Heart left ventricle (tissue), 16 donors: ENCODE data around the gene IGF2. TPM values are rescaled to one million over a fixed set of nuclear protein-coding genes. Genes with fewer than 3 reads are reported as not detected.
A peak's percentile ranks its signal among the peaks of the same experiment; 100 is the strongest.

ENCODE experiments used
- ATAC-seq, 4 donors: fragments of 200-7000 bp; cut with Tn5 transposase; one replicate each; pipeline ENCODE4 v1.9.1; 2020 to 2022; ENCODE audit warnings: moderate library complexity in 4 of 4, mild to moderate bottlenecking in 3 of 4, moderate number of reproducible peaks in 1 of 4
- DNase-seq, 5 donors: peaks; one replicate each; pipeline ENCODE4 v3.0.0-alpha.2; 2020
- H3K27ac ChIP-seq, 12 donors: fragments of 200-600 bp; sonication (generic) in 4 of 12; one replicate each; pipeline versions ENCODE4 v1.5.0 to v1.8.0; 2016 to 2022; ENCODE audit warnings: mild to moderate bottlenecking in 2 of 12
- H3K27me3 ChIP-seq, 9 donors: fragments of 200-600 bp; sonication (generic) in 2 of 9; one replicate each; pipeline versions ENCODE4 v1.5.1 to v1.8.0; 2016 to 2022; ENCODE audit warnings: mild to moderate bottlenecking in 3 of 9
- H3K36me3 ChIP-seq, 9 donors: fragments of 200-600 bp; sonication (generic) in 2 of 9; one replicate each; pipeline versions ENCODE4 v1.5.0 to v1.8.0; 2018 to 2022; ENCODE audit warnings: mild to moderate bottlenecking in 2 of 9
- H3K4me1 ChIP-seq, 12 donors: fragments of 200-600 bp; sonication (generic) in 4 of 12; one replicate each; pipeline versions ENCODE4 v1.5.0 to v1.8.0; 2016 to 2022; ENCODE audit warnings: mild to moderate bottlenecking in 3 of 12
- H3K4me3 ChIP-seq, 12 donors: fragments of 200-600 bp; sonication (generic) in 4 of 12; one replicate each; pipeline versions ENCODE4 v1.5.0 to v1.8.0; 2017 to 2022; ENCODE audit warnings: mild to moderate bottlenecking in 9 of 12, moderate library complexity in 4 of 12
- H3K9me3 ChIP-seq, 12 donors: fragments of 200-600 bp; sonication (generic) in 4 of 12; one replicate each; pipeline versions ENCODE4 v1.5.0 to v1.8.0; 2016 to 2022; ENCODE audit warnings: mild to moderate bottlenecking in 1 of 12
- CTCF ChIP-seq, 12 donors: fragments of 200-600 bp; sonication (generic) in 4 of 12; IDR thresholded peaks; one replicate each; pipeline versions ENCODE4 v1.5.0 to v1.8.0; 2018 to 2022; ENCODE audit warnings: antibody characterized with exemption in 12 of 12, mild to moderate bottlenecking in 5 of 12
- POLR2A ChIP-seq, 2 donors: fragments of 450-650 bp; IDR thresholded peaks; one replicate each; pipeline ENCODE4 v1.6.1; 2017; ENCODE audit warnings: antibody characterized with exemption in 2 of 2, mild to moderate bottlenecking in 2 of 2, moderate library complexity in 2 of 2
- WGBS, 4 donors: extraction: QIAGEN DNeasy Blood & Tissue Kit in 2 of 4; methylation state at CpG; one replicate each; pipeline versions ENCODE4 v1.1.5 to v1.1.7; 2013 to 2018; 5-methylcytosine and 5-hydroxymethylcytosine counted together
- intact Hi-C, 10 donors: fragments of 100-400 bp; cut with DNase I; formaldehyde crosslinking; loops; one replicate each; pipeline versions ENCODE4 v1.11.1 to v1.14.2; 2022
- polyA plus RNA-seq, 2 donors: library from polyadenylated mRNA; stranded (reverse); fragments of 200-250 nt; gene quantifications; one replicate each; pipeline ENCODE4 v1.2.3, GENCODE V29; 2013
- total RNA-seq, 9 donors: library from RNA; depleted of rRNA in 2 of 9; stranded (reverse); fragments of >200 nt in 2 of 9; fragmentation: NEBNext Ultra II Directional in 3 of 9; extraction: Animal tissue kit (Norgen Biotek cat#: 25700) in 3 of 9; gene quantifications; one replicate each; pipeline versions ENCODE4 v1.1.0 to v1.2.4, GENCODE V29; 2016 to 2023
- donor health status: ischemic (EF 13 %, LVEDD 7.1; RV severe dilation, severe dysfunction).
- donor health status: healthy with polysubstance abuse.
- donor health status: DM: no; HTN: yes; CAD: no.
- donor health status: DM: no; HTN: no; CAD: no.
- donor health status: ischemic (EF 25% LVEDD 6.9; RV normal size, moderate dysfunction).
- donor health status: ischemic (EF 25% LVEDD 5.7; RV mildly dilated, moderate dysfunction).
- donor health status: healthy.
- donor health status: DM: yes; HTN: yes; CAD: no.
- donor health status: ischemic (EF 35%, LVEDD 5.7; RV mildly dilated, moderate dysfunction).
- donor health status: nonischemic (EF 11% LVEDD 7.7; RV severe dilation, severe dysfunction).
- donor health status: DM: yes; HTN: yes; CAD: no.
- donor health status: PGD.
- donor health status: ischemic (EF 29% LVEDD 5.4; RV normal size, mild dysfunction).
- donor health status: nonischemic (EF 23%, LVEDD 6.1; RV moderate dilation, normal function).

The IGF2 gene
- total and polyA plus RNA-seq, 11 donors: 48.9 to 175 (median 99.3) TPM

GRCh38 chr11:2092464-2092910 lies 46.7 kb downstream of the IGF2 start:
- peak in 1 of 5 donors; percentile 12 for DNase-seq
- 78 to 97% (median 86%) methylated on average over 6 to 9 of the region's 9 CpGs for WGBS, 4 donors
- TF ChIP-seq CTCF (IDR thresholded peaks at IDR 0.05) (no peak), POLR2A (IDR thresholded peaks at IDR 0.05) (no peak)
- Histone ChIP-seq H3K9me3 (no peaks in the 10 kb centered on the region), H3K4me3 (no peak overlapping the region), H3K4me1 (peaks cover 0 to 40% (median 15%) of the 10 kb centered on the region in 12 donors), H3K36me3 (no peaks in the 10 kb centered on the region), H3K27me3 (no peaks in the 10 kb centered on the region), H3K27ac (peak overlapping the region in 2 of 12 donors; percentile 55 to 71)
- ATAC-seq: no peak
- intact Hi-C loops: no loop called here

GRCh38 chr11:2091786-2092463 lies 47.3 kb downstream of the IGF2 start:
- no peaks in the 10 kb centered on the region for H3K9me3 ChIP-seq
- H3K27ac ChIP-seq: no peak overlapping the region
- intact Hi-C loops: no loop called here
- TF ChIP-seq POLR2A (IDR thresholded peaks at IDR 0.05) (no peak), CTCF (IDR thresholded peaks at IDR 0.05) (no peak)
- no peaks in the 10 kb centered on the region for H3K27me3 ChIP-seq
- no peak overlapping the region for H3K4me3 ChIP-seq
- no peaks in the 10 kb centered on the region for H3K36me3 ChIP-seq
- ATAC-seq (no peak), DNase-seq (peak in 1 of 5 donors; percentile 18)
- WGBS, 4 donors: 94 to 97% (median 94%) methylated on average over 16 to 18 of the region's 18 CpGs
- H3K4me1 ChIP-seq: peaks cover 0 to 35% (median 10%) of the 10 kb centered on the region in 12 donors

- H3K27me3 ChIP-seq: no peaks in the 10 kb centered on the region
- TF ChIP-seq POLR2A (IDR thresholded peaks at IDR 0.05) (no peak), CTCF (IDR thresholded peaks at IDR 0.05) (no peak)
- ATAC-seq: no peak
- peak in 1 of 5 donors; percentile 9 for DNase-seq
- H3K4me3 ChIP-seq: no peak overlapping the region
- no peak overlapping the region for H3K27ac ChIP-seq
- intact Hi-C loops: no loop called here
- 89 to 94% (median 91%) methylated on average over 5 to 8 of the region's 8 CpGs for whole genome bisulfite sequencing, 4 donors
- H3K4me1 ChIP-seq: peaks cover 0 to 28% (median 8%) of the 10 kb centered on the region in 12 donors
- H3K36me3 ChIP-seq: no peaks in the 10 kb centered on the region
- no peaks in the 10 kb centered on the region for H3K9me3 ChIP-seq
Measured at GRCh38 chr11:2091112-2091746, 48.0 kb downstream of the IGF2 start.
